GM12865 (cell line): ENCODE results near the gene DPYD.

Experiments used
- DNase-seq: peaks from one replicate; pipeline ENCODE4 v3.0.0; 2010; ENCODE audit warnings: low read depth
- H3K4me3 ChIP-seq: 2 replicates; pipeline ENCODE4 v1.5.1; 2011; ENCODE audit warnings: mild to moderate bottlenecking, low read depth, low read length, control low read depth
- CTCF ChIP-seq: IDR thresholded peaks from 2 replicates; pipeline ENCODE4 v1.5.1; 2011; ENCODE audit warnings: low read length, control low read depth, low read depth, inconsistent platforms; ENCODE audit not compliant: insufficient read depth; ENCODE audit errors: missing control alignments

DPYD gene

GRCh38 chr1:97378596-97378995 lies 542.2 kb downstream of the DPYD start:
- no peak for DNase-seq
- TF ChIP-seq CTCF: no peak
- no peak overlapping the region for H3K4me3 ChIP-seq

GRCh38 chr1:97377432-97378034 lies 543.3 kb downstream of the DPYD start:
- H3K4me3 ChIP-seq: no peak overlapping the region
- DNase-seq: no peak
- TF ChIP-seq CTCF: no peak

- H3K4me3 ChIP-seq: no peak overlapping the region
- no peak for TF ChIP-seq CTCF
- DNase-seq: no peak
Measured at GRCh38 chr1:97373000-97373399, 547.8 kb downstream of the DPYD start.

- DNase-seq: no peak
- TF ChIP-seq CTCF: no peak
- no peak overlapping the region for H3K4me3 ChIP-seq
Measured at GRCh38 chr1:97372531-97372930, 548.3 kb downstream of the DPYD start.

GRCh38 chr1:97368296-97368695 lies 552.5 kb downstream of the DPYD start:
- DNase-seq: no peak
- TF ChIP-seq CTCF: no peak
- H3K4me3 ChIP-seq: no peak overlapping the region

GRCh38 chr1:97366984-97367383 lies 553.9 kb downstream of the DPYD start:
- TF ChIP-seq CTCF: no peak
- no peak overlapping the region for H3K4me3 ChIP-seq
- DNase-seq: no peak

- DNase-seq: no peak
- H3K4me3 ChIP-seq: no peak overlapping the region
- no peak for TF ChIP-seq CTCF
Measured at GRCh38 chr1:97365026-97365425, 555.8 kb downstream of the DPYD start.
